HG02610 (cell line): ENCODE measurements around the gene LRRC7.

Source experiments
- ATAC-seq: cut with Tn5 transposase; IDR thresholded peaks from one replicate; pipeline ENCODE4 v1.9.1; 2021; ENCODE audit warnings: mild to moderate bottlenecking, moderate library complexity; ENCODE audit not compliant: unreplicated experiment

Gene LRRC7

DNA sequence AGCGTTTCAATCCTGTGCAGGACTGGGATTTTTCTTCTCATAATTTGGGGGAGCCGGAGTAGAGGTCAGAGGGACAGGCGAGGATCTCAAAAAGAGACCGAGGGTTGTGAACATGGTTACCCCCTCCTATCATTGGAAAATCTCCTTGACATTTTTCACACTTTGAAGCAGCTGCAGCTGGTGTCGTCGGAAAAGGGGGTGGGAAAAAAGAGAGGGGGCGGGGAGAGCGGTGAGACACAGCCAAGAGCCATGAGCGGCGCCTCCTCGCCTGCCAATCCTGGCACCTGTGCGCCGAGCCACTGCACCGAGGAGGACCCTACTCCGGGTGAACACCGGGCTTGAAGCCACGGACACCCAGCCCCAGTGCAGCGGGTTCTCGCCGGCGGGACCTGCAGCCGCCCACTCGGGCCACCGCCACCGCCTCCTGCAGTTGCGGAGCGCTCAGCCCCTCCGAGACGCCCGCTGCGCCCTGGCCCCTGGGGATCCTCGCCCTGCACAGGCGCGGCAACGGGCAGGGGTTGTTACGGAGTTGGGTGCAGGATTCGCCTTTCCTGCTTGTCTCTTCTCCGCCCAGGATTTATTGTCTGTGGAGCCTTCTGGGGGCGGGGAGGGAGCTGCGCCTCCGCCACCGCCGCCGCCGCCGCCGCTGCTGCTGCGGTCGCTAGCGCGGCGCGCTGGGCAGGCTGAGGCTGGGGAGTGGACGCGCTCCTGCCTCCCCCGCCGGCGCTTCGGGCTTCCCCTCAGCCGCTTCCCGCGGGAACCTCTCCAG lies at the start of gene LRRC7:
Gene LRRC7 (plus strand): TSS at position 271 of the 769 bp plus-strand sequence. CDS start 718 bp downstream, outside the sequence.
- no peak for ATAC-seq

GRCh38 chr1:69519006-69519405 lies 48.7 kb upstream of the LRRC7 start:
- ATAC-seq = no peak

DNA sequence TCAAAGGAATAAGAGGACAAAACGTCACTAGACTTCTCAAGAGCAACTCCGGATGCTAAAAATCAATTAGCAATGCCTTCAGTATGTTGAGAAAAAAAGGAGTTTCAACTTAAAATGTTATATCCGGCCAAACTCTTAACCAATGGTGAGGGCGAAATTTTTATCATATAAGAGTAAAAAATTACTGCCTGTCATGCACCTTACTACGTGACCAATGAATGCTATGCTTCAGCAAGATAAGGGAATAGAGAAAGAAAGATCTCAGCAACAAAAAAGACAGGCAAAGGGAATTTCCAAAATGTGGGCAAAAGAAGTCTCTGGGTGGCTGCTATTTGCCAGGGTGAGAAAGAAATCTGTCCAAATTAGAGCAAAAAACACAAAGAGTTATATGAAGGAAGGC lies 47.4 kb upstream of the LRRC7 start:
- ATAC-seq = no peak

GRCh38 chr1:69523032-69523431 lies 44.7 kb upstream of the LRRC7 start:
- no peak for ATAC-seq

DNA sequence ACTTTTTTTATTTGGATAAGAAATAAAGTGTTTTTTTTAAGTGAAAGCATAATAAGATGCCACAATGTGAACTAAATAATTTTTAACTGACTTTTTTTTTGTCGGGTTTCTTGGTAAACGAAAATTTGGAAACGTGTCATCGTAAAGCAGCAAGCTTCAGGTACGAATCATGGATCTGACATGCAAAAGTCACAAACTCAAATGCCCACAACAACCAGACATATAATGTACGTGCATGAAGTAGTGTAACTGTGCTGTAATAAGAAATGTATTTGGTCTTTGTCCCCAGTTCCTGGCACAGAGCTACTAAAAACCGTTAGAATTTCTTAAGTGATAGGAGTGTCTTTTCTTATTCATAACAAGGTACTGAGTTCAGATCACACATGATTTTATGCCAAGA lies 44.3 kb upstream of the LRRC7 start:
- no peak for ATAC-seq

DNA sequence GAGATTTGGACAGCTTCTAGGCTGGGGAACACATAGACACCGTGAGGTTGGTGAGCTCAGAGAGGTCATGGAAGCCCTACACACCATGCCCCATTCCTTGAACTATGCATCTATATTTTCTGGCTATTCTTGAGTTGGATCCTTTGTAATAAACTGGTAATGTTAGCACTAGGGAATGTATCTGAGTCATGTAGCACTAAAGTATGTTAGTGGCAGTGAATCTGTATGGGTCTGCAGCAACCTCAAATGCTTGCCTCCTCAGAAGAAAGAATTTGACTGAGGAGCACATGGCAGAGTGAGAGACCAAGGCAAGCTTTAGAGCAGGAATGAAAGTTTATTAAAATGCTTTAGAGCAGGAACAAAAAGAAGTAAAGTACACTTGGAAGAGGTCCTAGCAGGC lies 43.7 kb upstream of the LRRC7 start:
- no peak for ATAC-seq

DNA sequence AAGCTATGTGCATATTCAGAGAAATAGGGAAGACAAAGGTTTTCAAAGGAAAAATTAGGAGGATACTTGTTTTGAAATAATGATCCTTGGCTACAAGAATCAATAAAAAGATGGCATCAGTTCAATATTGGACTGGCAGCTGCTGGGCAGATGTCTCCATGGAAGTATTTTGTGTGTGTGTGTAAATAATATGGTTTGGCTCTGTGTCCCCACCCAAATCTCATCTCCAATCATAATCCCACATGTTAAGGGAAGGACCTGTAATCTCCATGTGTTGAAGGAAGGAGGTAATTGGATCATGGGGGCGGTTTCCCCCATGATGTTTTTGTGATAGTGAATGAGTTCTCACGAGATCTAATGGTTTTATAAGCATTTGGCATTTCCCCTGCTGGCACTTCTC lies 40.4 kb upstream of the LRRC7 start:
- ATAC-seq = no peak

DNA sequence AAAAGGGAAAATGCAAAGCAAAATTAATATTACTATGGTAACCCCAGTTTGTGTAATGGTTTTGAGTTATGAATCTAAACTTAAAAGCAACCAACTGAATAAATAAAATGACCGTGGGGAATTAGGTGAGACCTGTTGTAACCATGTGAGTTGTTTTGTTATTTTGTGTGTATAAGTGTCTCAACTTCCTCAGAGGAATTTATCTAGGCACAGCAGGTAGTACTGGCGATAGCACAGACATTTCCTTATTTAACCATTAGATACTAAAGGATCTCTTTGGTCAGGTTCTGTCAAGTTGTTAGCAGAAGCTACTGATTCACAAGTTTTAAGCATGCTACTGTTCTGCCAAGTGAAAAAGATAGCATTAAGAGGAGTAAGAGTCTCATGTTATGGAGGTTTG lies 39.3 kb upstream of the LRRC7 start:
- ATAC-seq = no peak

DNA sequence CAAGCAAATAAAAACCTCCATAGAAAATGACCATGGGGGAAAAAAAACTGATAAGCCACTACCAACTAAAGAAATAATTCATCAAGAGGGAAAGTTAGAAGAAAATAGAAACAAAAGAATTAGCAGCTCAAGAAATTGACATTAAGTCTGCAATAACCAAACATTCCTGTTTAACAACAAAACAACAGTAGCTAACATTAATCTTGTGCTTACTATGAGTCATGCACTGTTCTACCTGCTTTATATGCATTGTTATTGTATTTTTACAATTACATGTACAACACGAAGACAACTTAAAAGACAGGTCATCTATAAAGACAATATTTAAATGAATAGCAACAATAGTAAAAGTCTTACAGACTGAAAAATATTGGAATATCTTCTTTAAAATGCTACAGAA lies 34.4 kb upstream of the LRRC7 start:
- ATAC-seq = no peak

- no peak for ATAC-seq
Observed at GRCh38 chr1:69534829-69535228, 32.9 kb upstream of the LRRC7 start.

DNA sequence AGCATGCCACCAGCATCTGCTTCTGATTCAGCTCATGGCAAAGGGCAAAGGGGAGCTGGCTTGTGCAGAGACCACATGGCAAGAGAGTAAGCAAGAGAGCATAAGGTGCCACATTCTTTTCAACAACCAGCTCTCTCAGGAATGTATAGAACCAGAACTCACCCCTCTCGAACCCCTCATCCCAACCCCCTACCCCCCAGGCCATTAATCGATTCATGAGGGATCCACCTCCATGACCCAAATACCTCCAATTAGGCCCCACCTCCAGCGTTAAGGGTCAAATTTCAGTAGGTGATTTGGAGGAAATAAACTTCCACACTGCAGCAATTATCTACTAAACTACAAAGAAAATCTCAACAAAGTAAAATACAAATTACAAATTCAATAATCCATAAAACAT lies 32.2 kb upstream of the LRRC7 start:
- no peak for ATAC-seq

DNA sequence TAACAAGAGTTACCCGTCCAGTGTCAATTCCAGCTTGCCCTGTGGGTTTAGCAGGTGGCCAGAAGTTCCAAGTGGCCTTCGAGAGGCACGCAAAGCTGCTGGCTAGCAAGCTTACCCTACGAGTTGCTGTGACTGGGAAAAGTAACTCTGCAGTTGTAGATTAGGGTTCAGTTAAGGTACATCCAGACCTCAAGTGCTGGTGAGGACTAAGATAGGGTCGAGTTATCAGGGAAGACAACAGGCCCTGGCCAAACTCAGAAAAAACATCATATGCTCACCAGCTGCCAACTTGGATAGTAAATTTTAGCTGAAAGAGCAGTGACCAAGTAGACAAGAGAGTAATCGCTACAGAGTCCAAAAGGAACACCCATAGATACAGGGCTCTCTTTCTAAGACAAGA lies 27.7 kb upstream of the LRRC7 start:
- no peak for ATAC-seq

GRCh38 chr1:69551476-69552324 lies 16.0 kb upstream of the LRRC7 start:
- no peak for ATAC-seq

GRCh38 chr1:69553726-69554125 lies 14.0 kb upstream of the LRRC7 start:
- no peak for ATAC-seq

DNA sequence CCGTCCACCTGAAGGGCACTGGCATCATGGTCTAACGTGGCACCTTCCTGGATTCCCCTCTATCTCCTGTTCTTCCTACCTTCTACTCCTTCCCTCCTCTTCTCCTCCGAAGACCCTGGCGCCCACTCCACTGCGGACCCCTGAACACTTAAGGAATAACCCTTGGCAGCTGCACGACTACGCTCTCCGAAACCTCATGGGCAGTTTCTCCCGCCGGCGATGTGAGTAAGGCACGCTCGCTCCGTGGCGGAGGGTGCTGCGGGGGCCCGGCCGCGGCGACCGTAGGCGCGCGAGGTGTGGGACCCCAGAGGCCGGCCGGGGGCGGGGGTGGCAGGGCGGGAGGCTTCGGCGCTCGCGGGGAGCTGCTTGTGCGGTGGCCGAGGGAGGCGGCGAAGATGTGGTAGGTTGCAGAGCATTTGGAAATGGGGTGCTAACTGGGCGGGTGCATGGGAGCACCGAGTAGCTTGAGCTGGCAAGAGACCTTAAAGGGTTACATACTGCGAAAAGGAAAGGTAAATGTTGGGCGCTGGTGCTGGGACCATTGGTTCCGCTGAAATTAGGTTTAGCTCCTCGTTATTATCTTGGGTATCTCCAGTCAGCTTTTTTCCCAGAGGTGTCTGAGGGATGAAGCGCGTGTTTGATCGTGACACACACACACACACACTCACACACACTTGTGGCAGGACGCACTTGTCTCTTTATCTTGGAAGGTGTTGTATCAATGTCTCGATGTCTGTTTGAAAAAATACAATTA lies 876 bp downstream of the LRRC7 start:
- no peak for ATAC-seq

- no peak for ATAC-seq
Observed at GRCh38 chr1:69569175-69569541, 1.4 kb downstream of the LRRC7 start.

GRCh38 chr1:69569576-69570328 lies 2.0 kb downstream of the LRRC7 start:
- no peak for ATAC-seq

DNA sequence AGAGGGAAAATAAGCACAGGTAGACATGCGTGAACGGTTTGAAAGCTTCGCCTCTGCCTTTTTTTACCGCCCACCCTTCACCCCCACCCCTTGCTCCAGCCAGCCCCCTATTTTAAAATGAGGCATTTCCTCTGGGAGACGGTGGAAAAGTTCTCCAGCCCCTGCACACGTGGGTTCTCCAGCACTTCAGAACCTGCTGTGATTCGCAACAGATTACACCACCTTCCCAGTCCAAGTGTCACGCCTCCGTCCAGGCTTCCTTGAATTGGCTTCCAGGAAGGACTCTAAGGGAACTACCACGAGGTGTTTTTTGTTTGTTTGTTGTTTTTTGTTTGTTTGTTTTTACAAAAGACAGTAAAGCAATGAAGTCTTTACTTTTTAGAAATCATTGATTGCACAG lies 2.6 kb downstream of the LRRC7 start:
- no peak for ATAC-seq

DNA sequence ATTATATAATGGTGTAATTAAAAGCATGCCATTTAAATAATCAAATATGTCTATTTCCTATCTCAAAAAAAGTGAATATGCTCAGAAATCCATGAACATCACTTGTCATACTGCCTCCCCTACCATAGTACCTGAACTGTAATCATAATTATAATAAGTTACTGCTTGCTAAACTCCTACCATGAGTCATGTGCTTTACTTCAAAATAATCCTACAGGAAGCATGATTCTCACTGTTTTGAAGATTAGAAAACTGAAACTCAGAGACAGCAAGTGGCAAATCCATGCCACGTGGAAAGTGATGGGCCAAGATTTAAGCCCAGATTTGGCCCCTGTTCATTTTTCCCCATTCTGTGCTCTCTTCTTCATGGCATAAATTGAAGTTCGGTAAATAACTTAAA lies 5.2 kb downstream of the LRRC7 start:
- no peak for ATAC-seq

- ATAC-seq = no peak
Observed at GRCh38 chr1:69573911-69574310, 6.2 kb downstream of the LRRC7 start.

GRCh38 chr1:69585666-69586065 lies 17.9 kb downstream of the LRRC7 start:
- ATAC-seq = no peak
